ENCODE measurements around the gene VPS51. TPM values are rescaled to one million over a fixed set of nuclear protein-coding genes. Genes with fewer than 3 reads are reported as not detected.

VPS51 gene
- total RNA-seq, 2 donors from 2014 or later = 333 to 498 TPM

DNA sequence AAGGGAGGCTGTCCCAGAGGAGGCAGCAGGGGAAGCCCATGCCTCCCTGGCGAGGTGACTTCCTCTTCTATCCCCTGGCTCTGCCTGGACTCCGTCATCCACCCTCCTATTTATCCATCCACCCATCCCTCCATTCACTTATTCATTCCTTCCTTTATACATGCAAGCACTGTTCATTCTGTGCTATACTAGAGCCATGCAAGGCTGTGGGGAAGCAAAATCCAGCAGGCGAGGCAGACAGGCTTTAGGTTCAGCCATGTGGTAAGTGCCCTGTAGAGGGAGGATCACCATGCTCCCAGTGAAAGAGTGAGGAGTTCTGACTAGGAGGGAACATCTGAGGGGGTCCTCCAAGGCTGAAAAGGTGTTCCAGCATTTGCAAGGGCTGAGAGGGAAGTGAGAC, 36.5 kb upstream of the VPS51 start:
- ATAC-seq (ENCODE audit: insufficient number of reproducible peaks, low FRiP score, low read depth) (no peak), DNase-seq (ENCODE audit: low spot score) (no peak)
- Histone ChIP-seq H3K4me1 (ENCODE audit: control insufficient read depth in 1 of 2, low read depth in 2 of 2) (no peaks in the 10 kb centered on the region), H3K27me3 (replicated peaks; ENCODE audit: insufficient read depth) (no peaks in the 10 kb centered on the region), H3K27ac (no peak overlapping the region), H3K9me3 (no peaks in the 10 kb centered on the region), H3K36me3 (no peaks in the 10 kb centered on the region), H3K4me3 (no peak overlapping the region)
- TF ChIP-seq, protein P1, sequence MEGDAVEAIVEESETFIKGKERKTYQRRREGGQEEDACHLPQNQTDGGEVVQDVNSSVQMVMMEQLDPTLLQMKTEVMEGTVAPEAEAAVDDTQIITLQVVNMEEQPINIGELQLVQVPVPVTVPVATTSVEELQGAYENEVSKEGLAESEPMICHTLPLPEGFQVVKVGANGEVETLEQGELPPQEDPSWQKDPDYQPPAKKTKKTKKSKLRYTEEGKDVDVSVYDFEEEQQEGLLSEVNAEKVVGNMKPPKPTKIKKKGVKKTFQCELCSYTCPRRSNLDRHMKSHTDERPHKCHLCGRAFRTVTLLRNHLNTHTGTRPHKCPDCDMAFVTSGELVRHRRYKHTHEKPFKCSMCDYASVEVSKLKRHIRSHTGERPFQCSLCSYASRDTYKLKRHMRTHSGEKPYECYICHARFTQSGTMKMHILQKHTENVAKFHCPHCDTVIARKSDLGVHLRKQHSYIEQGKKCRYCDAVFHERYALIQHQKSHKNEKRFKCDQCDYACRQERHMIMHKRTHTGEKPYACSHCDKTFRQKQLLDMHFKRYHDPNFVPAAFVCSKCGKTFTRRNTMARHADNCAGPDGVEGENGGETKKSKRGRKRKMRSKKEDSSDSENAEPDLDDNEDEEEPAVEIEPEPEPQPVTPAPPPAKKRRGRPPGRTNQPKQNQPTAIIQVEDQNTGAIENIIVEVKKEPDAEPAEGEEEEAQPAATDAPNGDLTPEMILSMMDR (IDR thresholded peaks at IDR 0.05) = no peak

DNA sequence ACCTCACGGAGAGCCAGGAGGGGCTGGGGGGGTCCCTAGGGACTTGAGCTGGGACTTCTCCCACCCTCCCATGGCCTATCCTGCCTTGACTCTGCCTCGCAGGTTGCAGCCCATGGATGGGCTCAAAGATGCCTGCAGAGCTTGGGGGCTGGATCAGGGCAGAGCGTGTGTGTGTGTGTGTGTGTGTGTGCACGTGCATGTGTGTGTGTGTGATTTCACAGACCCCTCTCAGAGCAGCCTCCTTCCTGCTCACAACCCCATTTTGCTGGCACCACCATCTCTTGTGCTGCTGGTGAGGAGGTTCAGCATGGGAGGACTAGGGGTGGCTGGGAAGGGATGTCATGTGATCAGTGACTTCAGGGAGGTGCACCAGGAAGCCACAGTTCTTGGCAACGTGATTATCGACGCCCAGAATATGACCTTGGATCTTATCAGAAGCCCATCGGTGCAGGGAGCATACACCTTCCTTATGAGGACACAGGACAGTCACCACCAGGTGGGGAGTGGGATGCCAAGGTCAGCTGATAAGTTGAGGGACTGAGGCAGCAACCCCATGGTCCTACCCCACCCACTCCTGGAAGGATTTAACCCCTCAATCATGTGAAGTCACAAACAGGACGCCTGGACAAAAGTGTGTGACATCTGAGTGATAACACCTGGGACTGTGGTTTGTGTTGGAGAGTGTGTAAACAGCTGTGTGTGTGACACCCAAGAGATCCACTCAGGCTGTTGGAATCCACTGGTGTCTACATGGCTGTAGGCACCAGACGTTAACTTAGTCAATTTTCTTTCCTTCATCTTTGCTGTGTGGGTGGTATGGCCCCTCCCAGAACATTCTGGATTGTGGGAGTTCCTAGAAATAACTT, 35.8 kb upstream of the VPS51 start:
- no peak overlapping the region for H3K27ac ChIP-seq
- ATAC-seq (ENCODE audit: insufficient number of reproducible peaks, low FRiP score, low read depth) = no peak
- H3K4me1 ChIP-seq (ENCODE audit: control insufficient read depth in 1 of 2, low read depth in 2 of 2) = no peaks in the 10 kb centered on the region
- H3K4me3 ChIP-seq = no peak overlapping the region
- H3K27me3 ChIP-seq (replicated peaks; ENCODE audit: insufficient read depth) = no peaks in the 10 kb centered on the region
- no peaks in the 10 kb centered on the region for H3K9me3 ChIP-seq
- no peak for DNase-seq (ENCODE audit: low spot score)
- no peaks in the 10 kb centered on the region for H3K36me3 ChIP-seq
- TF ChIP-seq, protein P1 (IDR thresholded peaks at IDR 0.05) = no peak

DNA sequence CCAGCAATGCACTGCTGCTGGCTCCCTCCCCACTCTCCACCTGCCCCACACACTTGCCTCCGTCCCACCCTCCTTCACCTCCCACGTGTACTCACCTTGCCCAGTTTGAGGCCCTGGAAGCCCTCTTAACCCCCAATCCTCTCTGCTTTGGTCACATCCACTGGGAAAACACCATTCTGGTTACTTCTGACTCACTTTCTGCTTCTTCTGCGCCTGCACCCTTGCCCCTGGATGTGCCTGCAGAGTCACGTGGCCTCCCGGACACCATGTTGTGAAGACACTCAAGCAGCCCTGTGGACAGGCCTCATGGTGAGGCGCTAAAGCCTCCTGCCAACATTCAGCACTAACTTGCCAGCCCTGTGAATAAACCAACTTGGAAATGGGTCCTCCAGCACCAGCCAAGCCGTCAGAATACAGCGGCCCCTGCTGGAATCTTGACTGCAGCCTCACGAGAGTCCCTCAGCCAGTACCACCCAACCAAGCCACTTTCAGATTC, 35.1 kb upstream of the VPS51 start:
- H3K36me3 ChIP-seq = no peaks in the 10 kb centered on the region
- ATAC-seq (ENCODE audit: insufficient number of reproducible peaks, low FRiP score, low read depth) = no peak

DNA sequence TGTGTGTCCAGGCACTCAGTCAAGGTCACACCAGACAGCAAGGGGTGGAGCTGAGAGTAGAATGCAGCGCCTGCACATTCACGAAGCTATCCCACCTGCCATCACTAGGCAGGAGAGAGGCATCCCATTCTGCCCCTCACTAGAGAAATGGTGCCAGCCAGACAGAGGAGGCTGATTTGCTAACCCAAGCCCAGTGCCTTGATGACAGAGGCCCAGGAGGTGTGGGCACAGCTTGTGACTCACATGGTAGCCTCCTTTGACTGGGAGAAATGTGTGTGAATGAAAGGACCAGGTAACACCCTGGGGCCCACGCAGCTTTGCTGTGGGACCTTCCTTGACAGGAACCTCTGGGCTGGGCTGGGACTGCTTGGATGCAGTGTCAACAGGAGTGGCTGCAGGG, 32.5 kb upstream of the VPS51 start:
- DNase-seq (ENCODE audit: low spot score) (no peak), ATAC-seq (ENCODE audit: insufficient number of reproducible peaks, low FRiP score, low read depth) (no peak)
- H3K27me3 ChIP-seq (replicated peaks; ENCODE audit: insufficient read depth) = no peaks in the 10 kb centered on the region
- TF ChIP-seq, protein P1 (IDR thresholded peaks at IDR 0.05) = no peak
- H3K36me3 ChIP-seq = no peaks in the 10 kb centered on the region
- no peaks in the 10 kb centered on the region for H3K9me3 ChIP-seq
- H3K27ac ChIP-seq = no peak overlapping the region
- no peaks in the 10 kb centered on the region for H3K4me1 ChIP-seq (ENCODE audit: control insufficient read depth in 1 of 2, low read depth in 2 of 2)
- H3K4me3 ChIP-seq = no peak overlapping the region

More for the DNA sequence above, 35.1 kb upstream of the VPS51 start:
- no peak overlapping the region for H3K27ac ChIP-seq
- no peaks in the 10 kb centered on the region for H3K9me3 ChIP-seq
- TF ChIP-seq, protein P1 (IDR thresholded peaks at IDR 0.05) = no peak
- no peak for DNase-seq (ENCODE audit: low spot score)
- H3K4me1 ChIP-seq (ENCODE audit: control insufficient read depth in 1 of 2, low read depth in 2 of 2) = no peaks in the 10 kb centered on the region
- H3K27me3 ChIP-seq (replicated peaks; ENCODE audit: insufficient read depth) = no peaks in the 10 kb centered on the region
- H3K4me3 ChIP-seq = no peak overlapping the region

DNA sequence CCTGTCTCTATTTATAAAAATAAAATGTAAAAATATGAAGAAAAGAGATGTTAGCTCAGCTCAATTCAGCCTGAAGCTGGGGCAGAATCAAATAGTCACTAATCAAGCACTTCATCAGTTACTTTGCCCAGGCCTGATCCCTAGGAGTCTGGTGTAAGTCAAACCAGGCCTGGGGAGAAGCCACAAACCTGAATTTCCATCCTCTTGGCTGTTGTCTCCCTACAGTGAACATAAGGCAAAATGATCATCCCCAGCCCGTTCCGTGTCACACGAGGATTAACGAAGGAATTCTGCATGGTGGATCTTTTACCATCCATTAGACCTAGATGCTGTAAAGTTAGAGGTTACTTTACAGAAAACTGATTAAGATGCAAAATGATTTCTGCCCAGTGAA, 31.2 kb upstream of the VPS51 start:
- ATAC-seq (ENCODE audit: insufficient number of reproducible peaks, low FRiP score, low read depth) = no peak
- H3K4me3 ChIP-seq = no peak overlapping the region
- H3K9me3 ChIP-seq = no peaks in the 10 kb centered on the region
- H3K36me3 ChIP-seq = no peaks in the 10 kb centered on the region
- H3K27ac ChIP-seq = no peak overlapping the region
- no peaks in the 10 kb centered on the region for H3K27me3 ChIP-seq (replicated peaks; ENCODE audit: insufficient read depth)
- TF ChIP-seq, protein P1 (IDR thresholded peaks at IDR 0.05) = no peak
- no peak for DNase-seq (ENCODE audit: low spot score)
- H3K4me1 ChIP-seq (ENCODE audit: control insufficient read depth in 1 of 2, low read depth in 2 of 2) = no peaks in the 10 kb centered on the region
